GM12878 (cell line): ENCODE measurements around the gene UFSP2. TPM values are rescaled to one million over a fixed set of nuclear protein-coding genes. Genes with fewer than 3 reads are reported as not detected.

Experiments used
- ATAC-seq: fragments of 200-7000 bp; cut with Tn5 transposase; 3 replicates; pipeline ENCODE4 v1.9.1; 2020; ENCODE audit warnings: mild to moderate bottlenecking, moderate library complexity
- BruUV-seq: library from RNA; stranded (reverse); fragments of 400-500 nt; replicated peaks from 2 replicates; lab custom pipeline; 2021; lab: Mats Ljungman, UMichigan
- CTCF ChIA-PET: fragments of 300-600 bp; sonication (Branson Sonifier 250); formaldehyde crosslinking; extraction: SDS; loops from one replicate; lab custom pipeline; 2021; ENCODE audit warnings: inconsistent platforms; lab: Yijun Ruan, JAX
- POLR2A ChIA-PET: fragments of 350-600 bp; formaldehyde crosslinking; extraction: SDS; loops from one replicate; lab custom pipeline; 2021; ENCODE audit warnings: inconsistent platforms; lab: Charles Lee
- RAD21 ChIA-PET: fragments of 300-600 bp; sonication (Branson Sonifier 250); formaldehyde crosslinking; loops from one replicate; lab custom pipeline; 2023; ENCODE audit warnings: antibody characterized with exemption; ENCODE audit not compliant: unreplicated experiment; lab: Charles Lee
- SMC1A ChIA-PET: fragments of 300-600 bp; sonication (Branson Sonifier 250); formaldehyde crosslinking; loops from one replicate; lab custom pipeline; 2023; ENCODE audit not compliant: unreplicated experiment, uncharacterized antibody; lab: Charles Lee
- DNase-seq: peaks from one replicate; pipeline ENCODE4 v3.0.0-alpha.2; 2011; ENCODE audit warnings: low read depth, low spot score
- FAIRE-seq: peaks from 3 replicates; lab custom pipeline; 2011; peaks lifted over from hg19 to GRCh38; lab: Jason Lieb, UNC
- H2AFZ ChIP-seq: 2 replicates; pipeline ENCODE4 v1.6.0; 2011; ENCODE audit warnings: low read depth, low read length, control low read depth; ENCODE audit not compliant: control insufficient read depth
- H3K27ac ChIP-seq: 2 replicates; pipeline ENCODE4 v1.5.1; 2011; ENCODE audit warnings: control low read depth; ENCODE audit not compliant: control insufficient read depth, insufficient read depth
- H3K27me3 ChIP-seq, 2 experiments: replicated peaks in 1 of 2; 2 replicates each; pipeline versions ENCODE4 v1.6.0 to v1.6.1; 2011; ENCODE audit warnings: low read length in 1 of 2; ENCODE audit not compliant: control insufficient read depth in 2 of 2, insufficient read depth in 2 of 2
- H3K36me3 ChIP-seq, 2 experiments: 2 replicates each; pipeline ENCODE4 v1.5.1; 2011; ENCODE audit warnings: low read length in 1 of 2; ENCODE audit not compliant: control insufficient read depth in 2 of 2, insufficient read depth in 2 of 2
- H3K4me1 ChIP-seq: 2 replicates; pipeline ENCODE4 v1.6.1; 2011; ENCODE audit warnings: mild to moderate bottlenecking, low read length, moderate library complexity, mixed read lengths; ENCODE audit not compliant: control insufficient read depth, insufficient read depth
- H3K4me2 ChIP-seq: 2 replicates; pipeline ENCODE4 v1.6.0; 2011; ENCODE audit warnings: control low read depth; ENCODE audit not compliant: control insufficient read depth, insufficient read depth
- H3K4me3 ChIP-seq: fragments of 200-600 bp; sonication (generic); 2 replicates; pipeline ENCODE4 v1.5.1; 2016
- H3K79me2 ChIP-seq: 2 replicates; pipeline ENCODE4 v1.6.0; 2011; ENCODE audit warnings: low read length; ENCODE audit not compliant: control insufficient read depth, insufficient read depth
- H3K9ac ChIP-seq: 2 replicates; pipeline ENCODE4 v1.8.0; 2011; ENCODE audit warnings: low read length, control low read depth, mixed read lengths; ENCODE audit not compliant: control insufficient read depth, insufficient read depth
- H3K9me3 ChIP-seq: replicated peaks from 3 replicates; pipeline ENCODE4 v1.5.1; 2011; ENCODE audit warnings: mild to moderate bottlenecking, low read length; ENCODE audit not compliant: control insufficient read depth, insufficient read depth
- H4K20me1 ChIP-seq: 2 replicates; pipeline ENCODE4 v1.6.0; 2011; ENCODE audit not compliant: control insufficient read depth, insufficient read depth
- BACH1 ChIP-seq: fragments of 450-650 bp; IDR thresholded peaks from 2 replicates; pipeline ENCODE4 v1.6.1; 2017; ENCODE audit warnings: mild to moderate bottlenecking, borderline replicate concordance
- CEBPB ChIP-seq, 2 experiments: fragments of 150-350 bp in 1 of 2; IDR thresholded peaks; 2 replicates each; pipeline ENCODE4 v1.6.1; 2012 to 2014; ENCODE audit warnings: low read depth in 2 of 2, low read length in 2 of 2, borderline replicate concordance in 1 of 2, inconsistent platforms in 1 of 2
- E2F4 ChIP-seq: IDR thresholded peaks from 2 replicates; pipeline ENCODE4 v1.6.1; 2012; ENCODE audit warnings: low read depth, low read length, improper control_type of control experiment
- FOS ChIP-seq: IDR thresholded peaks from 3 replicates; pipeline ENCODE4 v1.6.1; 2011; ENCODE audit warnings: borderline replicate concordance; ENCODE audit not compliant: insufficient read length; ENCODE audit errors: extremely low read depth
- IKZF2 ChIP-seq, 2 experiments: fragments of 450-650 bp; IDR thresholded peaks; 2 replicates each; pipeline ENCODE4 v1.6.1; 2017; ENCODE audit warnings: mild to moderate bottlenecking in 2 of 2, moderate library complexity in 2 of 2
- JUNB ChIP-seq: IDR thresholded peaks from 2 replicates; pipeline ENCODE4 v1.6.1; 2016; ENCODE audit warnings: antibody characterized with exemption, mild to moderate bottlenecking
- JUND ChIP-seq: IDR thresholded peaks from 2 replicates; pipeline ENCODE4 v1.6.1; 2012; ENCODE audit warnings: low read depth, mild to moderate bottlenecking, low read length, improper control_type of control experiment, moderate library complexity
- KDM1A ChIP-seq: fragments of 200-600 bp; sonication (generic); IDR thresholded peaks from 2 replicates; pipeline ENCODE4 v1.6.1; 2016; ENCODE audit warnings: borderline replicate concordance
- MLLT1 ChIP-seq: fragments of 450-650 bp; IDR thresholded peaks from 2 replicates; pipeline ENCODE4 v1.6.1; 2016; ENCODE audit warnings: mild to moderate bottlenecking
- MTA3 ChIP-seq: IDR thresholded peaks from 2 replicates; pipeline ENCODE4 v1.6.1; 2012; ENCODE audit warnings: low read length, inconsistent platforms, borderline replicate concordance
- MYB ChIP-seq: fragments of 150-350 bp; IDR thresholded peaks from 2 replicates; pipeline ENCODE4 v1.6.1; 2014; ENCODE audit warnings: mild to moderate bottlenecking, low read depth, low read length, borderline replicate concordance
- NBN ChIP-seq: fragments of 450-650 bp; IDR thresholded peaks from 2 replicates; pipeline ENCODE4 v1.6.1; 2016
- NFXL1 ChIP-seq: fragments of 450-650 bp; IDR thresholded peaks from 2 replicates; pipeline ENCODE4 v1.6.1; 2017; ENCODE audit warnings: antibody characterized with exemption, mild to moderate bottlenecking, borderline replicate concordance
- NR2C1 ChIP-seq: fragments of 450-650 bp; IDR thresholded peaks from 2 replicates; pipeline ENCODE4 v1.6.1; 2017; ENCODE audit warnings: antibody characterized with exemption, mild to moderate bottlenecking, moderate library complexity
- POLR2AphosphoS2 ChIP-seq: IDR thresholded peaks from 2 replicates; pipeline ENCODE4 v1.6.1; 2011; ENCODE audit warnings: low read depth, mild to moderate bottlenecking, low read length, improper control_type of control experiment, moderate library complexity
- POU2F2 ChIP-seq: IDR thresholded peaks from 3 replicates; pipeline ENCODE4 v1.6.1; 2011; ENCODE audit warnings: low read depth, mild to moderate bottlenecking, low read length, borderline replicate concordance
- SMARCA5 ChIP-seq: fragments of 450-650 bp; IDR thresholded peaks from 2 replicates; pipeline ENCODE4 v1.6.1; 2017; ENCODE audit warnings: mild to moderate bottlenecking
- ZNF24 ChIP-seq: fragments of 450-650 bp; IDR thresholded peaks from 2 replicates; pipeline ENCODE4 v1.6.1; 2017; ENCODE audit warnings: antibody characterized with exemption, mild to moderate bottlenecking
- ZZZ3 ChIP-seq: IDR thresholded peaks from 2 replicates; pipeline ENCODE4 v1.6.1; 2011; ENCODE audit warnings: low read depth; ENCODE audit not compliant: control insufficient read depth, insufficient read length
- WGBS: methylation state at CpG from one replicate; pipeline ENCODE4 v1.1.6; 2016; ENCODE audit warnings: low lambda C conversion rate; ENCODE audit not compliant: insufficient replicate concordance, insufficient coverage; ENCODE audit errors: missing lambda C conversion rate; 5-methylcytosine and 5-hydroxymethylcytosine counted together
- in situ Hi-C: fragments of 300-500 bp; cut with MboI; formaldehyde crosslinking; loops from 9 replicates; pipeline ENCODE4 v1.14.3; 2018; ENCODE audit warnings: mixed read lengths
- intact Hi-C: fragments of 100-400 bp; cut with micrococcal nuclease; formaldehyde crosslinking; loops from one replicate; pipeline ENCODE4 v1.14.2; 2022; ENCODE audit not compliant: unreplicated experiment
- polyA plus RNA-seq, 11 experiments: library from polyadenylated mRNA; depleted of rRNA in 4 of 11; unstranded in 6 of 11; stranded (reverse) in 5 of 11; fragments of >200 nt; fragmentation: Nextera tagmentation in 4 of 11; fragmentation: Illumina TruSeq in 1 of 11; extraction: Ambion mirVana in 4 of 11; extraction: Trizol in 1 of 11; gene quantifications; 1 replicate in 1 of 11; 2 replicates in 10 of 11; pipeline versions ENCODE4 v1.2.1 to v1.2.3, GENCODE V29; 2011 to 2016; ENCODE audit warnings: inconsistent platforms in 2 of 11, missing spikeins in 2 of 11, low read depth in 1 of 11
- total RNA-seq, 4 experiments: library from RNA; depleted of rRNA in 3 of 4; stranded (reverse); fragments of >200 nt in 3 of 4; fragmentation: Illumina TruSeq in 1 of 4; extraction: Trizol in 1 of 4; gene quantifications; 2 replicates each; pipeline versions ENCODE4 v1.2.1 to v1.2.3, GENCODE V29; 2013 to 2021

Gene UFSP2
- total and polyA plus RNA-seq, 10 of the 15 experiments (the other 5 are each of a cell fraction or from before 2014, with no cell fraction given), result 25.4 to 53.1 (median 37.7) TPM

GRCh38 chr4:185383451-185383850, 42.3 kb downstream of the UFSP2 start:
- Histone ChIP-seq H3K27ac (no peak overlapping the region), H3K4me1 (no peaks in the 10 kb centered on the region), H3K9me3 (no peaks in the 10 kb centered on the region; the same call in 1 of the 3 replicates), H4K20me1 (no peaks in the 10 kb centered on the region), H3K36me3 (peaks cover 0 to 3% of the 10 kb centered on the region in 2 experiments; a peak in 1 of 4 replicates), H3K4me3 (no peak overlapping the region), H3K9ac (no peak overlapping the region), H3K4me2 (no peak overlapping the region), H2AFZ (no peak overlapping the region), H3K79me2 (no peaks in the 10 kb centered on the region), H3K27me3 (no peaks in the 10 kb centered on the region)
- intact Hi-C loops (no loop called here), in situ Hi-C loops (no loop called here)
- TF ChIP-seq MTA3, result 0 out of 2 replicates have a peak, but pooled peaks have one; percentile 36
- TF ChIP-seq E2F4, result no peak
- 82% methylated on average over 4 of the region's 4 CpGs for WGBS
- ChIA-PET SMC1A (no interaction called here), CTCF (no interaction called here), POLR2A (interaction anchor here (1.6 kb wide), 1 partner anchor 16 kb away, joined by 3 read pairs; no protein-coding TSS in a partner anchor), RAD21 (no interaction called here)
- no TSS peak for BruUV-seq
- no peak for ATAC-seq
- FAIRE-seq, result no peak
- DNase-seq, result no peak

GRCh38 chr4:185382754-185383153, 43.0 kb downstream of the UFSP2 start:
- Histone ChIP-seq H2AFZ (no peak overlapping the region), H3K27ac (no peak overlapping the region), H3K4me3 (no peak overlapping the region), H3K4me1 (no peaks in the 10 kb centered on the region), H3K9ac (no peak overlapping the region), H3K9me3 (no peaks in the 10 kb centered on the region; the same call in 1 of the 3 replicates), H4K20me1 (no peaks in the 10 kb centered on the region), H3K79me2 (no peaks in the 10 kb centered on the region), H3K36me3 (peaks cover 0 to 3% of the 10 kb centered on the region in 2 experiments; a peak in 1 of 4 replicates), H3K27me3 (no peaks in the 10 kb centered on the region), H3K4me2 (no peak overlapping the region)
- in situ Hi-C loops, result no loop called here
- ChIA-PET RAD21 (no interaction called here), SMC1A (no interaction called here), CTCF (no interaction called here), POLR2A (no interaction called here)
- BruUV-seq, result no TSS peak
- intact Hi-C loops, result no loop called here
- no peak for FAIRE-seq
- no peak for ATAC-seq
- no peak for DNase-seq
- no peak for TF ChIP-seq CEBPB (IDR thresholded peaks at IDR 0.05; ENCODE audit: borderline replicate concordance in 1 of 2, low read depth in 2 of 2, low read length in 2 of 2)
- no peak for TF ChIP-seq POU2F2
- TF ChIP-seq BACH1, result no peak
- no peak for TF ChIP-seq MLLT1
- TF ChIP-seq ZNF24, result no peak
- TF ChIP-seq FOS, result no peak
- TF ChIP-seq NR2C1, result no peak
- no peak for TF ChIP-seq NBN
- TF ChIP-seq POLR2AphosphoS2, result no peak
- TF ChIP-seq JUNB, result no peak
- TF ChIP-seq JUND, result no peak
- no peak for TF ChIP-seq IKZF2 (IDR thresholded peaks at IDR 0.05)
- TF ChIP-seq NFXL1, result no peak
- no peak for TF ChIP-seq MYB
- TF ChIP-seq SMARCA5, result no peak
- no peak for TF ChIP-seq ZZZ3
- no peak for TF ChIP-seq KDM1A
